CD4-positive, alpha-beta T cell treated with Interleukin-15 for 4 hours (primary cell): ENCODE data around the gene FBXL5.

Experiments
- DNase-seq: peaks from one replicate; pipeline ENCODE4 v3.0.0-alpha.2; 2020; ENCODE audit warnings: low spot score

Gene FBXL5

GRCh38 chr4:15558561-15558960 is 96.6 kb downstream of the FBXL5 start:
- DNase-seq, result no peak

GRCh38 chr4:15557786-15558550 is 97.2 kb downstream of the FBXL5 start:
- no peak for DNase-seq

DNA sequence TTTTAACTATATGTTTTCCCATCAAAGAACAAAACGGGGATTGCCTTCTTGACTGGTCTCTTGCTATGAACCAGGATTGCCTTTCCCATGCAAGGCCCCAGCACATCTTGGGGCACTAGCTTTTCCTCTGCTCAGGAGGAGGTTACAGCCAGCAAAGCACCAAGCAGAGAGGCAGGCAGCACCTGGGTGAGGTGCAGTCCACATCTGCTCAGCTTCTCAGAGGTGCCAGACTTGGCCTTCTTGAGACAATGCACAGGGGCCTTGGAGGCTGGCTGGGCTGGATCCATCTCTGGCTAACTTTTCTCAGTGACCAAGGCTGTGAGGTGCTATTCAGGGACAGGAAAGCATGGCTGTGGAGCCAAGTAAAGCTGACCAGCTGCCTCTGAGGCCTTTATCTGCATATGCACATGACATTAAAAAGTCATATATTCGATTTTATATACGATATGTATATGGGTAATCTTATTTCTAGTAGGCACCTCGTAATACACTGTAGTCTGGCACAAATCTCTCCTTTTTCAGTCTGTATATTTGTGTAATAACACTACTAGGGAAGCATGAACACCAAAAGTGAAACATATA is 98.6 kb downstream of the FBXL5 start:
- DNase-seq, result no peak
